Myocyte (in vitro differentiated cells): ENCODE data around the gene SPEF1. TPM values are rescaled to one million over a fixed set of nuclear protein-coding genes. Genes with fewer than 3 reads are reported as not detected.
"Not testable (repeated sequence)": the region's sequence is repeated elsewhere in the genome, so short reads cannot be mapped to it uniquely, and the experiment has no call there.

Experiments used
- DNase-seq: peaks from one replicate; pipeline ENCODE4 v3.0.0-alpha.2; 2012; ENCODE audit warnings: low read depth
- total RNA-seq: library from RNA; depleted of rRNA; stranded (reverse); fragments of >200 nt; gene quantifications from 2 replicates; pipeline ENCODE4 v1.2.3, GENCODE V29; 2014

SPEF1 gene
- total RNA-seq, 1 donor from 2014 or later: 0.11 TPM

- not testable (repeated sequence) for DNase-seq
These were observed 8.0 kb upstream of the SPEF1 start for GRCh38 chr20:3789201-3789600.

- no peak for DNase-seq
These were observed 7.5 kb upstream of the SPEF1 start for GRCh38 chr20:3788685-3789155.

- DNase-seq: no peak
These were observed 6.2 kb upstream of the SPEF1 start for GRCh38 chr20:3787324-3788014.

- DNase-seq: peak; percentile 86
These were observed 5.5 kb upstream of the SPEF1 start, which contains the start of gene CENPB for GRCh38 chr20:3786665-3787323. Gene CENPB, minus strand, starts transcription at chr20:3786740. Its CDS starts 257 bp downstream, at chr20:3786483.

GRCh38 chr20:3786126-3786484 lies 4.9 kb upstream of the SPEF1 start:
- peak; percentile 69 for DNase-seq

GRCh38 chr20:3785240-3786125 lies 4.2 kb upstream of the SPEF1 start:
- DNase-seq: no peak

- DNase-seq: no peak
These were observed 3.6 kb upstream of the SPEF1 start for GRCh38 chr20:3784863-3785239.

GRCh38 chr20:3784216-3784853 lies 3.1 kb upstream of the SPEF1 start:
- no peak for DNase-seq

- DNase-seq: no peak
These were observed 2.4 kb upstream of the SPEF1 start for GRCh38 chr20:3783511-3784195.

- DNase-seq: no peak
These were observed 1.8 kb upstream of the SPEF1 start for GRCh38 chr20:3783068-3783489.

- DNase-seq: no peak
These were observed 1.3 kb upstream of the SPEF1 start for GRCh38 chr20:3782597-3782996.

- no peak for DNase-seq
These were observed 2.3 kb downstream of the SPEF1 start for GRCh38 chr20:3778976-3779375.

GRCh38 chr20:3777716-3778629 lies 3.3 kb downstream of the SPEF1 start:
- peak; percentile 33 for DNase-seq

- DNase-seq: no peak
These were observed 3.9 kb downstream of the SPEF1 start for GRCh38 chr20:3777381-3777715.

GRCh38 chr20:3775457-3776108 lies 5.7 kb downstream of the SPEF1 start:
- no peak for DNase-seq

GRCh38 chr20:3771552-3772058 lies 9.6 kb downstream of the SPEF1 start:
- no peak for DNase-seq

- DNase-seq: peak; percentile 75
These were observed 12.7 kb downstream of the SPEF1 start for GRCh38 chr20:3768342-3769130.
